Measurements from ENCODE around the gene SULT1E1. TPM values are rescaled to one million over a fixed set of nuclear protein-coding genes. Genes with fewer than 3 reads are reported as not detected.

The SULT1E1 gene
- total and polyA plus RNA-seq, 12 donors = 8.0 to 52.9 (median 16.7) TPM

DNA sequence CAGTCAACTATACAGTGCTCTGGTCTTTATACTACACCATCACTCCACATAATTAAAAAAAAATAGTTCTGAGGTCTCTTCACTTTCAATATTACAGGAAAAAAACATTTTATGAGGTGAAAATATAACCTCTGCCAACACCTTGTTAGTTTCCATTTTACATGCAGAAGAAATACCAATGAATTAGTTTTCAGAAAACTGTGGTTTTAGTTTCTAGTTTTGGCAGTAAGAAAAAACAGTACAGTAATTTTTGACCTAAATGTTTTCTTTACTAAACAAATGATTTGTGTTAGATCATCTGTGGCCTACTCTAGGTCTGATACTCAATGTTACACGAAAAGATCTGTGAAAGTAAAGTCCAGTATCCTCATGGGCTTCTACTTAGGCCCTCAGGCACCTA, 10.0 kb downstream of the SULT1E1 start:
- no peaks in the 10 kb centered on the region for H3K9me3 ChIP-seq (replicated peaks in 1 of 3)
- 32 to 59% (median 46%) methylated on average over 1 of the region's 1 CpG for WGBS, 4 donors
- intact Hi-C loops (cut with DNase I) = no loop called here
- TF ChIP-seq POLR2A (IDR thresholded peaks at IDR 0.05) = no peak
- TF ChIP-seq, protein P1, sequence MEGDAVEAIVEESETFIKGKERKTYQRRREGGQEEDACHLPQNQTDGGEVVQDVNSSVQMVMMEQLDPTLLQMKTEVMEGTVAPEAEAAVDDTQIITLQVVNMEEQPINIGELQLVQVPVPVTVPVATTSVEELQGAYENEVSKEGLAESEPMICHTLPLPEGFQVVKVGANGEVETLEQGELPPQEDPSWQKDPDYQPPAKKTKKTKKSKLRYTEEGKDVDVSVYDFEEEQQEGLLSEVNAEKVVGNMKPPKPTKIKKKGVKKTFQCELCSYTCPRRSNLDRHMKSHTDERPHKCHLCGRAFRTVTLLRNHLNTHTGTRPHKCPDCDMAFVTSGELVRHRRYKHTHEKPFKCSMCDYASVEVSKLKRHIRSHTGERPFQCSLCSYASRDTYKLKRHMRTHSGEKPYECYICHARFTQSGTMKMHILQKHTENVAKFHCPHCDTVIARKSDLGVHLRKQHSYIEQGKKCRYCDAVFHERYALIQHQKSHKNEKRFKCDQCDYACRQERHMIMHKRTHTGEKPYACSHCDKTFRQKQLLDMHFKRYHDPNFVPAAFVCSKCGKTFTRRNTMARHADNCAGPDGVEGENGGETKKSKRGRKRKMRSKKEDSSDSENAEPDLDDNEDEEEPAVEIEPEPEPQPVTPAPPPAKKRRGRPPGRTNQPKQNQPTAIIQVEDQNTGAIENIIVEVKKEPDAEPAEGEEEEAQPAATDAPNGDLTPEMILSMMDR (IDR thresholded peaks at IDR 0.05) = no peak
- H3K4me1 ChIP-seq (replicated peaks in 1 of 2) = no peaks in the 10 kb centered on the region
- H3K27me3 ChIP-seq = no peaks in the 10 kb centered on the region
- H3K36me3 ChIP-seq (replicated peaks in 1 of 2) = no peaks in the 10 kb centered on the region
- H3K4me3 ChIP-seq = no peak overlapping the region
- no peak overlapping the region for H3K27ac ChIP-seq
- no peak for DNase-seq

DNA sequence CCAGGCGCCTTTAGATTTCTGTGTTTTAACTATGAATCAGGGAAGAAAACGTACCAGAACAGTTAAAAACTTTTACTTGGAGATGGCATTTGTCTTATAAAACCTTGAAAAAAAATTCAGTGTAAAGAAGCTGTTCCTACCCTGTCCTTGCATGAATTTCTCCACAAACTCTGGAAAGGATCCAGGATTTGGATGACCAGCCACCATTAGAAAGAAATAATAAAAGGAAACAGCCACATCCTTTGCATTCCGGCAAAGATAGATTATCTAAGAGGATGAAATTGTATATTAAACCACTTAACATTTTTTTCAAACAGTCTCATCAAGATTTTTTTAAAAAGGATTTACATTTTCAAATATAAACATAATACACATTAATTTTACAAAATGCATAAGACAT, 10.6 kb downstream of the SULT1E1 start:
- Histone ChIP-seq H3K4me3 (no peak overlapping the region), H3K27ac (no peak overlapping the region), H3K9me3 (replicated peaks in 1 of 3) (no peaks in the 10 kb centered on the region), H3K27me3 (no peaks in the 10 kb centered on the region), H3K4me1 (replicated peaks in 1 of 2) (no peaks in the 10 kb centered on the region), H3K36me3 (replicated peaks in 1 of 2) (no peaks in the 10 kb centered on the region)
- TF ChIP-seq POLR2A (IDR thresholded peaks at IDR 0.05) = no peak
- TF ChIP-seq, protein P1 (IDR thresholded peaks at IDR 0.05) = no peak
- intact Hi-C loops (cut with DNase I) = no loop called here
- no peak for DNase-seq
- WGBS, 4 donors = 47 to 59% (median 57%) methylated on average over 3 of the region's 3 CpGs

DNA sequence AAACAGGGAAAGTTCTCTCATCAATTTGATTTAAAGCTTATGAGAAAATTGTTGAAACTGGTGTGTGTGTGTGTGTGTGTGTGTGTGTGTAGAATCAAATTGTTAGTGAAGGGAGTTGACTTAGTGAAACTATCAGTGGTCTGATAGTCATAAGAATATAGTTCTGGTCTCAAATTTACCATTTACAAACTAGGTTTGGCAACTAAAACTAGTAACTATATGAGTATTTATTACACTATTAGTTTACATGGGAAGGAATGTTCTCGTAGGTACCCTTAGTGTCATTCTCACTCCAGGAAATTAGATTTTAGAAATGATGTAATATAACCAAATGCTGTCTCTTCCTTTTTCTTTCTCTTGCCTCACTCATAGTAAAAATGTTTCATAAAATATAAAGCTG, 11.9 kb downstream of the SULT1E1 start:
- 75 to 91% (median 82%) methylated on average over 1 of the region's 1 CpG for WGBS, 4 donors
- no peaks in the 10 kb centered on the region for H3K36me3 ChIP-seq (replicated peaks in 1 of 2)
- no peak overlapping the region for H3K27ac ChIP-seq
- no peaks in the 10 kb centered on the region for H3K9me3 ChIP-seq (replicated peaks in 1 of 3)
- no peaks in the 10 kb centered on the region for H3K27me3 ChIP-seq
- no peak for DNase-seq
- TF ChIP-seq, protein P1 (IDR thresholded peaks at IDR 0.05) = no peak
- no peak for TF ChIP-seq POLR2A (IDR thresholded peaks at IDR 0.05)
- intact Hi-C loops (cut with DNase I) = no loop called here
- no peak overlapping the region for H3K4me3 ChIP-seq
- H3K4me1 ChIP-seq (replicated peaks in 1 of 2) = no peaks in the 10 kb centered on the region

DNA sequence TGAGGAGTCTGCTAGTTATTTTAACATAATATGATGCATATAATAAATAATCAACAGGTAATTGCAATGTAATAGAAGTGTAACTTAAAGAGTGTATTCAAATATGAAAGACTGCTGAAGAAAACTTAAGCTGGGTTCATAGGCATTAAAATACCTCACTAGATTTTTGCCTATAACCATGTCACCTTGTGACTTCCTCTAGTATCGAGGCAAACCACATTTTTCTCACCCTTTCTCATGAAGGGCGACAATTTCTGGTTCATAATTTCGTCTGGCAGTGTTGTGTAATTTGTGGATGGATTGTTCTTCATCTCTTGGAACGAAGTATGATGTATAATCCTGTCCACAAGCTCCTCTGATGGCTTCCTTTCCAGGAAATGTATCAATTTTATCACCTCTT, 16.0 kb downstream of the SULT1E1 start:
- Histone ChIP-seq H3K9me3 (replicated peaks in 1 of 3) (no peaks in the 10 kb centered on the region), H3K27ac (no peak overlapping the region), H3K27me3 (no peaks in the 10 kb centered on the region), H3K36me3 (replicated peaks in 1 of 2) (no peaks in the 10 kb centered on the region), H3K4me3 (no peak overlapping the region), H3K4me1 (replicated peaks in 1 of 2) (no peaks in the 10 kb centered on the region)
- no peak for TF ChIP-seq POLR2A (IDR thresholded peaks at IDR 0.05)
- TF ChIP-seq, protein P1 (IDR thresholded peaks at IDR 0.05) = no peak
- WGBS, 4 donors = 48 to 54% (median 52%) methylated on average over 4 of the region's 4 CpGs
- DNase-seq = no peak
- intact Hi-C loops (cut with DNase I) = no loop called here

Data from adrenal gland (tissue), 12 donors.